Measurements from ENCODE around the gene RPL13A.

DNA sequence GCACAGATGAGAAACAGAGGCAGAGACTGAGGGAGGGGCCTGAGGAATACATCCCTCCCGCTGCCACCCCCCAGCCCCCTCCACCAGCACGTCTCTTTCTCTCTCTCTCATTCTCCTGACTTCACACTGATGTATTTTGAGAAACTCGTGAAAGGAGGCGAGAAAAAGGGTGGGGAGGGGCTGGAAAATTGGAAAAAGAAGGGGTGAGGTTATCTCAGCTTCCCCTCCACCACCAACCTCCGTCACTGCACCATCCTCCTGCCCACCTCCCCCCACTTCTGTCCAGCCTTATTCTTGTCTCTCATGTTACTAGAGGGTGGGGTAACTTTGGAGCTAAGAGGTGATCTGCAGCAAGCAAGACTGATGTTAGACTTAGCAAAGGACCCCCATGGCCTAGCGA lies 47.6 kb upstream of the RPL13A start:
- TF ChIP-seq, protein P1, sequence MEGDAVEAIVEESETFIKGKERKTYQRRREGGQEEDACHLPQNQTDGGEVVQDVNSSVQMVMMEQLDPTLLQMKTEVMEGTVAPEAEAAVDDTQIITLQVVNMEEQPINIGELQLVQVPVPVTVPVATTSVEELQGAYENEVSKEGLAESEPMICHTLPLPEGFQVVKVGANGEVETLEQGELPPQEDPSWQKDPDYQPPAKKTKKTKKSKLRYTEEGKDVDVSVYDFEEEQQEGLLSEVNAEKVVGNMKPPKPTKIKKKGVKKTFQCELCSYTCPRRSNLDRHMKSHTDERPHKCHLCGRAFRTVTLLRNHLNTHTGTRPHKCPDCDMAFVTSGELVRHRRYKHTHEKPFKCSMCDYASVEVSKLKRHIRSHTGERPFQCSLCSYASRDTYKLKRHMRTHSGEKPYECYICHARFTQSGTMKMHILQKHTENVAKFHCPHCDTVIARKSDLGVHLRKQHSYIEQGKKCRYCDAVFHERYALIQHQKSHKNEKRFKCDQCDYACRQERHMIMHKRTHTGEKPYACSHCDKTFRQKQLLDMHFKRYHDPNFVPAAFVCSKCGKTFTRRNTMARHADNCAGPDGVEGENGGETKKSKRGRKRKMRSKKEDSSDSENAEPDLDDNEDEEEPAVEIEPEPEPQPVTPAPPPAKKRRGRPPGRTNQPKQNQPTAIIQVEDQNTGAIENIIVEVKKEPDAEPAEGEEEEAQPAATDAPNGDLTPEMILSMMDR (conservative IDR thresholded peaks at IDR 0.05; ENCODE audit: low read depth in 2 of 2) = no peak
- no peak for TF ChIP-seq POLR2AphosphoS5 (IDR thresholded peaks at IDR 0.05; ENCODE audit: low read depth)
- no peak for TF ChIP-seq EZH2phosphoT487 (IDR thresholded peaks at IDR 0.05; ENCODE audit: unreplicated experiment)
- TF ChIP-seq EZH2 (IDR thresholded peaks at IDR 0.05; ENCODE audit: low read depth, unreplicated experiment) = no peak
- no peak for TF ChIP-seq JUNB (IDR thresholded peaks at IDR 0.05; ENCODE audit: unreplicated experiment)

Measured in GM23338 (cell line).